IMR-90 (cell line): ENCODE results near the gene ASB5. TPM values are rescaled to one million over a fixed set of nuclear protein-coding genes. Genes with fewer than 3 reads are reported as not detected.

Experiments
- ATAC-seq: fragments of 200-7000 bp; cut with Tn5 transposase; 2 replicates; pipeline ENCODE4 v1.9.1; 2020; ENCODE audit warnings: low read depth, mild to moderate bottlenecking, moderate library complexity
- BruUV-seq: library from RNA; stranded (reverse); fragments of 400-500 nt; replicated peaks from 2 replicates; lab custom pipeline; 2021; lab: Mats Ljungman, UMichigan
- CTCF ChIA-PET: fragments of 300-600 bp; formaldehyde crosslinking; extraction: SDS; loops from one replicate; lab custom pipeline; 2021; ENCODE audit warnings: antibody characterized with exemption; lab: Yijun Ruan, JAX
- POLR2A ChIA-PET: fragments of 300-600 bp; sonication (Branson Sonifier 250); formaldehyde crosslinking; loops from one replicate; lab custom pipeline; 2022; ENCODE audit warnings: antibody characterized with exemption; ENCODE audit not compliant: unreplicated experiment; lab: Charles Lee
- DNase-seq: peaks from one replicate; pipeline ENCODE4 v3.0.0; 2013
- H2AFZ ChIP-seq: replicated peaks from 2 replicates; pipeline ENCODE3; 2013; ENCODE audit warnings: low read length, mild to moderate bottlenecking; ENCODE audit not compliant: poor library complexity
- H2AK5ac ChIP-seq: 2 replicates; pipeline ENCODE4 v1.6.1; 2013; ENCODE audit warnings: low read depth, low read length, inconsistent platforms
- H2AK9ac ChIP-seq: replicated peaks from 2 replicates; pipeline ENCODE3; 2013; ENCODE audit warnings: mild to moderate bottlenecking, low read depth, low read length, moderate library complexity; ENCODE audit not compliant: poor library complexity
- H2BK120ac ChIP-seq: 2 replicates; pipeline ENCODE4 v1.6.1; 2013; ENCODE audit warnings: low read depth, low read length, inconsistent platforms
- H2BK15ac ChIP-seq: 3 replicates; pipeline ENCODE4 v1.6.1; 2013; ENCODE audit warnings: low read depth, low read length, inconsistent platforms
- H2BK20ac ChIP-seq: 2 replicates; pipeline ENCODE4 v1.6.1; 2013; ENCODE audit warnings: low read depth, mild to moderate bottlenecking, inconsistent platforms, low read length, moderate library complexity
- H2BK5ac ChIP-seq: 2 replicates; pipeline ENCODE4 v1.6.1; 2013; ENCODE audit warnings: mild to moderate bottlenecking, low read depth, low read length, inconsistent platforms; ENCODE audit not compliant: poor library complexity, severe bottlenecking
- H3K14ac ChIP-seq: replicated peaks from 2 replicates; pipeline ENCODE4 v1.6.1; 2013; ENCODE audit warnings: low read depth, low read length, inconsistent platforms
- H3K18ac ChIP-seq: 2 replicates; pipeline ENCODE4 v1.6.1; 2013; ENCODE audit warnings: low read depth, low read length, control low read depth
- H3K23ac ChIP-seq: 2 replicates; pipeline ENCODE4 v1.6.1; 2013; ENCODE audit warnings: low read depth, low read length, inconsistent platforms
- H3K27ac ChIP-seq: 2 replicates; pipeline ENCODE4 v1.5.1; 2013; ENCODE audit warnings: mild to moderate bottlenecking, control low read depth, low read length; ENCODE audit not compliant: insufficient read depth
- H3K27me3 ChIP-seq: 2 replicates; pipeline ENCODE4 v1.6.1; 2013; ENCODE audit warnings: low read length; ENCODE audit not compliant: control insufficient read depth, insufficient read depth
- H3K36me3 ChIP-seq: 2 replicates; pipeline ENCODE4 v1.6.1; 2013; ENCODE audit warnings: low read length, mixed read lengths; ENCODE audit not compliant: control insufficient read depth, insufficient read depth
- H3K4ac ChIP-seq: 2 replicates; pipeline ENCODE4 v1.6.1; 2013; ENCODE audit warnings: low read depth, low read length, inconsistent platforms
- H3K4me1 ChIP-seq: 2 replicates; pipeline ENCODE4 v1.6.1; 2013; ENCODE audit warnings: low read length, mixed read lengths; ENCODE audit not compliant: control insufficient read depth, insufficient read depth
- H3K4me2 ChIP-seq: 2 replicates; pipeline ENCODE4 v1.6.1; 2013; ENCODE audit warnings: low read depth, mild to moderate bottlenecking, control low read depth, low read length, moderate library complexity
- H3K4me3 ChIP-seq: 2 replicates; pipeline ENCODE4 v1.5.1; 2013; ENCODE audit warnings: low read depth, mild to moderate bottlenecking, control low read depth, low read length, moderate library complexity; ENCODE audit not compliant: insufficient read depth
- H3K56ac ChIP-seq: 2 replicates; pipeline ENCODE4 v1.6.1; 2013; ENCODE audit warnings: low read length, inconsistent platforms; ENCODE audit not compliant: insufficient read depth; ENCODE audit errors: extremely low read depth
- H3K79me1 ChIP-seq, 2 experiments: 2 replicates each; pipeline ENCODE4 v1.6.1; 2013; ENCODE audit warnings: low read length in 2 of 2, inconsistent platforms in 1 of 2, low read depth in 1 of 2
- H3K9ac ChIP-seq: 2 replicates; pipeline ENCODE4 v1.6.1; 2013; ENCODE audit warnings: low read depth, low read length, control low read depth
- H3K9me1 ChIP-seq: 2 replicates; pipeline ENCODE4 v1.6.1; 2013; ENCODE audit warnings: low read length, inconsistent platforms; ENCODE audit not compliant: insufficient read depth
- H3K9me3 ChIP-seq: 2 replicates; pipeline ENCODE4 v1.6.1; 2013; ENCODE audit warnings: low read length; ENCODE audit not compliant: control insufficient read depth, insufficient read depth
- H4K20me1 ChIP-seq: 2 replicates; pipeline ENCODE4 v1.6.1; 2013; ENCODE audit warnings: low read length, inconsistent platforms; ENCODE audit not compliant: insufficient read depth
- H4K5ac ChIP-seq: 2 replicates; pipeline ENCODE4 v1.6.1; 2013; ENCODE audit warnings: mild to moderate bottlenecking, low read depth, low read length, control low read depth
- H4K8ac ChIP-seq, 2 experiments: 2 replicates each; pipeline ENCODE4 v1.6.1; 2013; ENCODE audit warnings: low read depth in 2 of 2, low read length in 2 of 2, control low read depth in 1 of 2, inconsistent platforms in 1 of 2
- H4K91ac ChIP-seq: 2 replicates; pipeline ENCODE4 v1.6.1; 2013; ENCODE audit warnings: low read depth, low read length, inconsistent platforms; ENCODE audit not compliant: insufficient read depth
- CEBPB ChIP-seq: IDR thresholded peaks from 2 replicates; pipeline ENCODE4 v1.6.1; 2012; ENCODE audit warnings: low read depth, low read length, improper control_type of control experiment
- CHD1 ChIP-seq: IDR thresholded peaks from 2 replicates; pipeline ENCODE4 v1.6.1; 2012; ENCODE audit warnings: low read depth, low read length, improper control_type of control experiment
- MAFK ChIP-seq: IDR thresholded peaks from 2 replicates; pipeline ENCODE4 v1.6.1; 2012; ENCODE audit warnings: low read depth, low read length, improper control_type of control experiment
- SMC3 ChIP-seq: fragments of 150-350 bp; IDR thresholded peaks from 2 replicates; pipeline ENCODE4 v1.6.1; 2016; ENCODE audit warnings: low read depth, mild to moderate bottlenecking, antibody characterized with exemption, low read length, moderate library complexity
- dilution Hi-C: fragments of 300-500 bp; cut with HindIII; formaldehyde crosslinking; loops from one replicate; pipeline ENCODE4 v1.14.3; 2018; ENCODE audit warnings: low sequenced_read_pairs; ENCODE audit not compliant: unreplicated experiment
- in situ Hi-C: fragments of 300-500 bp; cut with MboI; formaldehyde crosslinking; loops from 3 replicates; pipeline ENCODE4 v1.14.3; 2019; ENCODE audit warnings: low sequenced_read_pairs, inconsistent platforms, mixed read lengths
- intact Hi-C: fragments of 100-400 bp; cut with micrococcal nuclease; formaldehyde crosslinking; loops from 2 replicates; pipeline ENCODE4 v1.10.0; 2022
- polyA plus RNA-seq, 3 experiments: library from polyadenylated mRNA; depleted of rRNA; stranded (reverse); fragments of >200 nt; gene quantifications; 2 replicates each; pipeline ENCODE4 v1.2.3, GENCODE V29; 2012; ENCODE audit warnings: low replicate concordance in 1 of 3
- total RNA-seq: library from RNA; depleted of rRNA; stranded (reverse); fragments of >200 nt; gene quantifications from 2 replicates; pipeline ENCODE4 v1.2.3, GENCODE V29; 2012

The ASB5 gene
- total and polyA plus RNA-seq, 2 of the 4 experiments (the other 2 are of a cell fraction): 0.18 to 0.21 TPM

GRCh38 chr4:176309772-176310171, 40.8 kb upstream of the ASB5 start:
- Histone ChIP-seq H3K9me1 (0 out of 2 replicates have a peak, but pooled peaks cover 3% of the 10 kb centered on the region), H3K4me1 (no peaks in the 10 kb centered on the region), H2BK5ac (no peak overlapping the region), H3K79me1 (no peaks in the 10 kb centered on the region), H3K27ac (no peak overlapping the region), H2BK15ac (no peak overlapping the region), H3K14ac (no peak overlapping the region), H2BK20ac (no peak overlapping the region), H4K91ac (no peak overlapping the region), H3K23ac (no peak overlapping the region), H3K9ac (no peak overlapping the region), H4K8ac (no peak overlapping the region), H3K4ac (no peak overlapping the region), H3K36me3 (no peaks in the 10 kb centered on the region), H4K20me1 (no peaks in the 10 kb centered on the region), H3K4me3 (no peak overlapping the region), H3K9me3 (no peaks in the 10 kb centered on the region), H2AK5ac (no peak overlapping the region), H3K4me2 (no peak overlapping the region; the same call in 1 of the 2 replicates), H4K5ac (no peak overlapping the region), H3K56ac (no peak overlapping the region), H2AFZ (no peak overlapping the region), H2AK9ac (no peak overlapping the region), H3K27me3 (no peaks in the 10 kb centered on the region), H2BK120ac (no peak overlapping the region), H3K18ac (no peak overlapping the region)
- intact Hi-C loops (no loop called here), in situ Hi-C loops (no loop called here), dilution Hi-C loops (no loop called here)
- DNase-seq (peak; percentile 60), ATAC-seq (0 out of 2 replicates have a peak, but pooled peaks have one; percentile 32)
- no TSS peak for BruUV-seq
- ChIA-PET POLR2A (no interaction called here), CTCF (no interaction called here)
- TF ChIP-seq MAFK (no peak), CEBPB (peak; percentile 40; the same call in 1 of the 2 replicates), SMC3 (no peak), CHD1 (no peak)
